ENCODE measurements around the gene IFT43.

IFT43 gene

GRCh38 chr14:76015191-76015590 is 29.6 kb downstream of the IFT43 start:
- no peak for DNase-seq (ENCODE audit: low read depth in 3 of 3)

DNA sequence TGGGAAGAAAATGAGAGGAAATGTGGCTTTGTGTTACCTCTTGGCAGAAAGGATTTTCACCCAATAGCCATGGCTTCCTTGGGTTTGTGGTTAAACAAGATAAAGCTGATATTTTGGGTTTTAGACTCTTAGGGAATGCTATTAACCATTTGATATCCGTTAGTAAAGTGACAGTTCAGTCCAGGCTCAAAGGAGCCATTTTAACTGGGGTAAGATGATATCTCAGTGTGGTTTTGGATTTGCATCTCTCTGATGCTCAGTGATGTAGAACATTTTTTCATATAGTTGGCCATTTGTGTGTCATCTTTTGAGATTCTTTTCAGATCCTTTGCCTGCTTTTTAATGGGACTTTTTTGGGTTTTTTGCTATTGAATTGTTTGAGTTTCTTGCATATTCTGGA is 30.1 kb downstream of the IFT43 start:
- DNase-seq (ENCODE audit: low read depth in 3 of 3) = no peak

DNA sequence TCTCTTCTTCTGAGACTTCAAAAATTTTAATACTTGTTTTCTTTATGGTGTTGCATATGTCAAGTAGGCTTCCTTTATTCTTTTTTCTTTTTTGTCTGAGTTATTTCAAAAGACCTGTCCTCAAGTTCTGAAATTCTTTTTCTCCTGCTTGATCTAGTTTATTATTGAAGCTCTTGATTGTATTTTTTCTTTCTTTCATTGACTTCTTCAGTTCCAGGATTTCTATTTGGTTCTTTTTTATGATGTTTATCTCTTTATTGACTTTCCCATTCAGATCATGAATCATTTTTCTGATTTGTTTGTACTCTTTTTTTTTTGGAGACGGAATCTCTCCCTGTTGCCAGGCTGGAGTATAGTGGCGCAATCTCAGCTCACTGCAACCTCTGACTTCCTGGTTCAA is 34.1 kb downstream of the IFT43 start:
- no peak for DNase-seq (ENCODE audit: low read depth in 3 of 3)

GRCh38 chr14:76022991-76023390 is 37.4 kb downstream of the IFT43 start:
- DNase-seq (ENCODE audit: low read depth in 3 of 3) = no peak

DNA sequence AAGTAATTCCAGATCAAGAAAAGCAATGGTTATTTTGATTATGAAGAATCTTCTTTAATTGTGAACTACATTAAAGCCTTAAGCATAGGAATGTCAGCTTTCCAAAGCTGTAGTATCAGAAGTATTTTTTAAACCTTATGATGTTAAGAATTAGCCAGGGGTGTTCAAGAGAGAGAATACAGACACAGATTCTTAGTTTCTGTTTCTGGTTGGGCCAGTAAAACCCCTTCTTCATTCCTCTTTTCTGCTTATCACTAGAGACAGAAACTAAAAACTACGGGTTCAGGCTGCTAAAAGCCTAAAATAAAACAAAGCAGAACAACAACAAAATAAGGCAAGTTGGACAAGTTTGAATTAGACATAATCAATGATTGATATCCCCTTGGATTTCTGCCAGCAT is 38.2 kb downstream of the IFT43 start:
- no peak for DNase-seq (ENCODE audit: low read depth in 3 of 3)

GRCh38 chr14:76024211-76024907 is 38.8 kb downstream of the IFT43 start:
- no peak for DNase-seq (ENCODE audit: low read depth in 3 of 3)

- no peak for DNase-seq (ENCODE audit: low read depth in 3 of 3)
Measured at GRCh38 chr14:76034566-76034965, 49.0 kb downstream of the IFT43 start.

DNA sequence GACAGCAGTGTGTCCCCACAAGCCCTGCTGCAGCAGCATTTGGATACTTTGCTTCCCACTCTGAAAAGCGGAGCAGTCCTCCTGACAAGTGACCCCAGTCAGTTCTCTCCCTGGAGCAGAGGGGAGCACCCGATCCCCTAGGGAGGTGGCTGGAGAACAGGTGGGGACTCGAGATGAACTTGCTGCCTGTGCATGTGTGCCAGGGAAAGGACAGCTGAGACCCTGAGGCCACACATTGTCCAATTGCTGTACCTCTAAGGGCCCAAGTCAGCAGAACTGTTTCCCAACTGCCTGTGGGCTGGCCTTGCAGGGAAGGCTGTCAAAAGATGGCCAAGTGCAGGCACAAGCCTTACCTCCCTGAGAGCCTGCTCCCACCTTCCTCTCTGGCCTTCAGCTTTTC is 55.1 kb downstream of the IFT43 start:
- no peak for DNase-seq (ENCODE audit: low read depth in 3 of 3)

DNA sequence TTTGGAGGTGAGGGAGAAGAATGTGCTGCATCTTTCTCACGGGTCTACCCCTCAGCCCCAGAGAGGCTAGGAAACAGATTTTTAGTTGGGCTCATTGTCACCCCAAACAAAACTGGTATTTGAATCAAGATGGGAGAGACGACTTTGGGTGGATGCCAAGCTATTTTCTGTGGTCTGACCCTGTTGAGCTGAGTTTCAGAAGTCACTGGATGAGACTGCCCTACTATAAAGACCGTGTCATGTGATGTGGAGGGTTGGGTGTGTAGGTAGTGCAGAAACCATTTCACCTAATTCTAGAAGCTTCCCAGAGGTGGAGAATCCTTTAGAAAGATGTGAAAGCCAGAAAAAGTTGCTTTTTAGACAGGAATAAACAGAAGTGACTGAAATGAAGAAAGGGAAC is 60.2 kb downstream of the IFT43 start:
- DNase-seq (ENCODE audit: low read depth in 3 of 3) = no peak

DNA sequence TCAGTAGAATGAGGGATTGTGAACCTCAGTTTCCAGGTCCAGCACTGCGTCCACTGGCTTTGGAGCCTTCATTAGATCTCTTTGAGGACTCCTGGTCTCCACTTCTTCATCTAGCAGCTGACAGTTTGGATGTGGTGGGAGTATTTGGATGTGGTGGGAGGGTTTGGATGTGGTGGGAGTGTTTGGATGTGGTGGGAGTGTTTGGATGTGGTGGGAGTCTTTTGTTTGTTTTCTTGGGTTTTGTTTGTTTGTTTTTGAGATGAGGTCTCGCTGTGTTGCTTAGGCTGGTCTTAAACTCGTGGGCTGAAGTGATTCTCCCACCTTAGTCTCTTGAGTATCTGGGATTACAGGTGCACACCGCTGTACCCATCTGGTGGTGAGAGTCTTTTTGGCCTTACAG is 64.7 kb downstream of the IFT43 start:
- DNase-seq (ENCODE audit: low read depth in 3 of 3) = no peak

DNA sequence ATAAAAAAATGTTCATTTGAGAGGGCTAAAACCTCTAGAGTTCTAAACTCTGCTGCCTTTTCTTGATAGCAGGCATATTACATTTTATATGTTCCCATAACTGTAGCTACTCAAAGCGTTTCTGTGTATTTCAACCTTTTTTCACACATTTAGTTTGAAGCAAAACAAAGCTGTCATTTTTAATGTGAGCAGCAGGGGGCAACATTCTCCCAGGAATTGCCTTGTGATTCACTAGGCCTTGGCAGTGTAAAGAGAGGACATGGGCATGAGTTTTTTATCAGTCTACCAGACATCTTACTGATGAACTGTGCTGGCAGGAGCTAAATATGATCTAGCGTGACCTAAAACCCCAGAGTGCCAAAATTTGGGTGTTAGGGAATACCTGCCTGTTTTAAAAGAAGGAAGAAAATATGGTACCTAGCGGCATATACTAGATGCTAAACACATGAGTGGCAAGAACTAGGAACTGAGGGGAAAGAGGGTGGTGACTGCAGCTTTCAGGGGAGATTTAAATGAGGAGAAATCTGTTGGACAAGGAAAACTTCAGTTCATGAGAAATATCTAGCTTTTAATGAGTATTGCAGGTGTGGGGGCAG is 65.3 kb downstream of the IFT43 start:
- peak in 2 of 3 experiments; percentile 14 to 38 for DNase-seq (ENCODE audit: low read depth in 3 of 3)

DNA sequence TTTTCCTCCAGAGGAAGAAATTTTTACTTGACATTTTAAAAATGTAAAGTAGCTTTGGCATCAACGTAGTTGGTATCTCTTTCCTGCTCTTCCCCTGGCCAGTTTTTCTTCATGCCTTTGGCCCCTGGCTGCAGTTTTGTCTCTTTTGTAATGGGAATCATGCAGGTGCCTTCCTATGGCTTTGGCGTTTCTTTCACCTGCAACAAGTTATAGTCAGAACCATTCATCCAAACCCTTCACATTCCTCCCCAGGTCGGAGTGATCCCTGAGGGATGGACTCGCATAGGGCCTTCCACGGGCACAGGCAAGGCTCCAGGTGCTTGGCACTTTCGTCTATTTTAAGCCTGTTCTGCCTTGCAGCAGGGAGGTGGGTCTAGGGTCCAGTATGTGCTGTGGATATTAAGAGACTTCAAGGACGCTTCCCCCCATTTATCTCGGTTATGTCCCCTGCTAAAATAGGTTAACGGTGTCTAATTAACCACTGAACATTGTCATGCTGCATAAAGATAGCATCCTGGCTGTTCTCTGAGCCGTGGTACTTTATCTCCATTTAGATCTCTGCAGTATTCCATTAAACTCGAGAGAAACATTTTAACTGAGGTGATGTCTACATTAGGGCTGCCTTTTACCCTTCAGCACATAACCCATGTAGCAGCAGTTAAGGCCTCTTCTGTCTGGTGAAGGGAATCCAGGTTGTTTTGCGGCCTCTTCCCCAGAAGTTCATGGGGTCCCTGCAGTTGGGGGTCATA is 66.3 kb downstream of the IFT43 start:
- DNase-seq (ENCODE audit: low read depth in 3 of 3) = no peak

- no peak for DNase-seq (ENCODE audit: low read depth in 3 of 3)
Measured at GRCh38 chr14:76053572-76054355, 68.2 kb downstream of the IFT43 start.

GRCh38 chr14:76055330-76055729 is 69.8 kb downstream of the IFT43 start:
- DNase-seq (ENCODE audit: low read depth in 3 of 3) = no peak

DNA sequence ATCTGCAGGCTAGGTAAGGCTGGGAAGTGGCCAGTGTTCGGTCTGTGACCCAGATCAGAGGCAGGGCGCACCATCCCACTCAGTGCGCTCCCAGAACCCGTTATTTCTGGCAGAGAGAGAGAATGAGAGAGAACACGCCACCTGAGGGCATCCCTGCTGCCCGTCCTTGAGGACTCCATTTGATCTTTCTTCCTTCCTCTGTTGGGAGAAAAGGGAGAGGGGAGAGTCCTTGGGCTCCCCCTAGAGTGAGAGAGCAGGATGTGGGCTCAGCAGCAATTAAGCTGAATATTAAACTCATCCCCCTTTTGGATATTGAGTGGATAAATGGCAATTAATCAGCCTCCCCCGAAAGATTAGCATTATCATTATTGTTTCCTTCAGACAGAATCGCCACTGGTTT is 70.6 kb downstream of the IFT43 start:
- no peak for DNase-seq (ENCODE audit: low read depth in 3 of 3)

GRCh38 chr14:76057914-76058313 is 72.4 kb downstream of the IFT43 start:
- DNase-seq (ENCODE audit: low read depth in 3 of 3) = no peak

DNA sequence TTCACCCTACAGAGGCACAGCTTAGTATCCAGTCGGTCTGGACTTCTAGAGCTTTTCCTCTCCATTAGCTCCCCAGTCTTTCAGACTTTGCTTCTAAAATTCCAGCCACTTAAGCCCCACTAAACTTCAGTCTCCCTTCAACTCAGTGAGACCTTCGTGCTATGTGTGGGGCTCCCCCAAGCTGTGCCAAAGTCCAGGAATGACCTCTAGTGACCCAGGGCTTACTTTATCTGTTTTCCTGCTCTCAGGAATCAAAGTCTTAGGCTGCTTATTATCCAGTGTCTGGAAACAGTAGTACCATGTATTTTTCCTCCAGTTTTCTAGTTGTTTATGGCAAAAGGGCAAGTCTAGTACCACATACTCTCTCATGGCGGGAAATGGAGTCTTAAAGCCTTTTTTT is 77.8 kb downstream of the IFT43 start:
- no peak for DNase-seq (ENCODE audit: low read depth in 3 of 3)

GRCh38 chr14:76065519-76065918 is 80.0 kb downstream of the IFT43 start:
- no peak for DNase-seq (ENCODE audit: low read depth in 3 of 3)

DNA sequence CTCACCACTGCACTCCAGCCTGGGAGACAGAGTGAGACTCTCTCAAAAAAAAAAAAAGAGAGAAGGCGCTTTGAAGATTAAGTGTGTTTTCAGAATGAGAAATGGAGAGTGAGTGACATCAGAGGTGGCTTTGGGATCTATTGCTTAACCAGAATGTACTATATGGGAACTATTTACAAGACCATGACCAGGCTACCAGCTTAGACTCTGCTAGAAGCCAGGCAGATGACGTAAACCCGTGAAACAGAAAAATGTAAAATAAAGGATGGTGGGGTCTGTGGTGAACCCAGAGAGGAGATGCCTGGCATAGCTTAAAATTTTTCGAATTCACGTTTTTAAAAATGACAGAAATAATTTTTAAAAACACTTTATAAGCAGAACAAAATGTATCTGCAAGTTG is 82.0 kb downstream of the IFT43 start:
- no peak for DNase-seq (ENCODE audit: low read depth in 3 of 3)

- DNase-seq (ENCODE audit: low read depth in 3 of 3) = no peak
Measured at GRCh38 chr14:76073717-76074116, 88.2 kb downstream of the IFT43 start.

- no peak for DNase-seq (ENCODE audit: low read depth in 3 of 3)
Measured at GRCh38 chr14:76077340-76077739, 91.8 kb downstream of the IFT43 start.

GRCh38 chr14:76078501-76078900 is 92.9 kb downstream of the IFT43 start:
- no peak for DNase-seq (ENCODE audit: low read depth in 3 of 3)

Measured in stimulated activated CD4-positive, alpha-beta T cell treated with anti-CD3 and anti-CD28 coated beads, TNF-alpha, amount 100 ng/mL, for 4 hours (primary cell).